GM21381 (cell line): ENCODE data around the gene EVI2A.
"Not testable (repeated sequence)": the region's sequence is repeated elsewhere in the genome, so short reads cannot be mapped to it uniquely, and the experiment has no call there.

Experiments
- ATAC-seq: cut with Tn5 transposase; IDR thresholded peaks from one replicate; pipeline ENCODE4 v1.9.1; 2021; ENCODE audit warnings: mild to moderate bottlenecking, moderate library complexity; ENCODE audit not compliant: unreplicated experiment

Gene EVI2A

DNA sequence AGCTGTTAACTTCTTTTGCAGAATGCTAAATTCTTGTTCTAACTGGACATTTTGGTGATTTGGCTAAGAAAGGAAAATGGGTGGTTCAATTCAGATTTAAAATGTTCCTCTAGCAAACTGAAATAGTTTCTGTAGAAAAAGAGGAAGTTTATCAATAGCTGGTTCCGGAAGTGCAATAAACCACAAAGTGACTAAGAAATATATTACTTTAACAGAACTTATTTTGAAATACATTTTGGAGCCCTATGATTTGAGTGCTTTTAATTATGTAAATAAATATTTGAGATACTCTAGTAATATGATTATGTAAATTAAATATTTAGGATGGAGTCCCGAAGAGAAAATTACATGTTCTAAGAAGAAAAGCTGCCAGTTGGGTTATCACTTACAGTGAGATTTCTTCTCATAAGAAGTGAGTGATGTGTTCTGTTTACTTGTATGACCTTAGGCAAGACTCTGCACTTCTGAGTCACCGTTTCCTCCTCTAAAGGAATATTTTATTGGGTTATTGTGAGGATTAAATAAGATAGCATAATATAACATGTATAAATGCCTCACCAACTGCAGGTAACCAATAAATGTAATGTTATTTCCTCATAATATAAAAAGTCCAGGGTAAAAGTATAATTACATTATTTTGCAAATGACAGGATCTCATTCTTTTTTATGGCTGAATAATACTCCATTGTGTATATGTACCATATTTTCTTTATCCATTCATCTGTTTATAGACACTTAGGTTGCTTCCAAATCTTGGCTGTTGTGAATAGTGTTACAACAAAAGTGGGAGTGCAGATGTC lies 7.2 kb downstream of the EVI2A start, which contains the start of gene EVI2B:
EVI2B (minus strand) TSS at position 73 of the 800 bp plus-strand sequence. CDS start 8,445 bp downstream, outside the sequence.
- ATAC-seq, result no peak

DNA sequence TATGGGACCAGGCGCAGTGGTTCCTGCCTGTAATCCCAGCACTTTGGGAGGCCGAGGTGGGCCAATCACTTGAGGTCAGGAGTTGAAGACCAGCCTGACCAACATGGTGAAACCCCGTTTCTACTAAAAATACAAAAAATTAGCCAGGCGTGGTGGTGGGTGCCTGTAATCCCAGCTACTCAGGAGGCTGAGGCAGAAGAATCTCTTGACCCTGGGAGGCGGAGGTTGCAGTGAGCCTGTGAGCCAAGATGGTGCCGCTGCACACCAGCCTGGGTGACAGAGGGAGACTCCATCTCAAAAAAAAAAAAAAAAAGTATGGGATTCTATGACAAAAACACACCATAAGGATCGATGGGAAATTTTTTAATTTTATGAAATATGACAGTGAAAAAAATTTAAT lies 9.2 kb downstream of the EVI2A start:
- not testable (repeated sequence) for ATAC-seq

DNA sequence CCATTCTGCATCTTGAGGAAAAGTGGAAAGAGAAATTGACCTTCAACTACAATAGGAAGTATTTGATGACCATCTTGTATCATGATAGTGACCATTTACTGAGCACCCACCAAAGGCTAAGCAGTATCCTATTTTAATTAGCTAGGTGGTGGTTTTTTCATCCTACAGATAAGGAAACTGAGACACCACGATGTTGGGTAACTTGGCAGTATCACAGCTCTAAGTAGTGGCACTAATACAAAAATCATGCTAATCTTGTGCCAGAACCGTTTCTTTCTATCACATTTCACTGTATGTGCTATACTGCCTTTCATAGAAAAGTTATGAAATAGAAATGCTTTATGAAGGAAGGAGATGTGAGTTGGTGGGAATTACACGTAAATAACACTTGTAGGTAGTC lies 9.9 kb downstream of the EVI2A start:
- ATAC-seq, result no peak

DNA sequence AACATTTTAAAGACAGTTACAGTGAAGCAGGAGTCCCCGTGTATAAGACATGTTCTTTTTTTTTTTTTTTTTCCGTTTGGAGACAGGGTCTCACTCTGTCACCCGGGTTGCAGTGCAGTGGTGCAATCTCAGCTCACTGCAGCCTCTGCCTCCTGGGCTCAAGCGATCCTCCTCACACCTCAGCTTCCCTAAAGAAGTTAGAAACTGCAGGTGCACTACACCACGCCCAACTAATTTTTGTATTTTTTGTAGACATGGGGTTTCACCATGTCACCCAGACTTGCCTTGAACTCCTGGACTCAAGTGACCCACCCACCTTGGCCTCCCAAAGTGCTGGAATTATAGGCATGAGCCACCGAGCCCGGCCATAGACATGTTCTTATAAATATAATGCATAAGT lies 10.5 kb downstream of the EVI2A start:
- no peak for ATAC-seq

DNA sequence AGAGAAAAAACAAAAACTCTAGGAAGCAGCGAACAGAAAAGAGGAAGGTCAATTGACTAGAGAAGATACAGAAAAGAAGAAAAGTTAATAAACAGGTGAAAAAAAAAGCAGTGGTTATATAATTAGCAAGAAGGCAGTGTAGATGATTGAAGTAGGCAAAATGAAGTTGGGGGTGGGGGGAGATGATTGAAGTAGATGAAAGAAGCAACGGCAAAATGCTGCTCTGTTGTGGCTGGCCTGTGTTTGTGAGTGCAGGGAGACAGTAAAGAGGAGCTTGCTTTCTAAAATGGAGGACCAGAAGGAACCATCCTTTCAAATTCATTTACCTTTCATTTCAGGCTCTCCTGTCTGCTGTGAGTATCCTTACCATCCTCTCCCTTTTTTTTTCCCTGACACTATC lies 11.2 kb downstream of the EVI2A start:
- ATAC-seq, result no peak

DNA sequence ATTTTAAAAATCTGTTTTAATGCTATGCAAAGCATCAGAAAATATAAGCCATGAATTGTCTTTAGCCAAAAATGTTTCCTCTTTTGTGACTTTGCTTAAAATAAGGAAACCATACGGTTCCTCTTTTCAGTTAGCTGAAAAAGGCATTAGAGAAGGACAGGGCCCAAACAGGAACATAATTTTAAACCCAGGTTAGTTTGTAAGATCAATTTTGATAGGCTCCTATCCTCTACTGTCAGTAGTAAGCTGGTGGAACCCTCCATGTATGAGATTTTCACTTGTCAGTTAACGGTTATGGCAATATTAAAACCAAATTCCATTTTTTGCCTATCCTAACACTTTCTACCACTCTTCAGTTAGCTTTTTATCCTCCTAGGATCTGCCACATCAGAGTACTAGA lies 11.9 kb downstream of the EVI2A start:
- ATAC-seq, result no peak

DNA sequence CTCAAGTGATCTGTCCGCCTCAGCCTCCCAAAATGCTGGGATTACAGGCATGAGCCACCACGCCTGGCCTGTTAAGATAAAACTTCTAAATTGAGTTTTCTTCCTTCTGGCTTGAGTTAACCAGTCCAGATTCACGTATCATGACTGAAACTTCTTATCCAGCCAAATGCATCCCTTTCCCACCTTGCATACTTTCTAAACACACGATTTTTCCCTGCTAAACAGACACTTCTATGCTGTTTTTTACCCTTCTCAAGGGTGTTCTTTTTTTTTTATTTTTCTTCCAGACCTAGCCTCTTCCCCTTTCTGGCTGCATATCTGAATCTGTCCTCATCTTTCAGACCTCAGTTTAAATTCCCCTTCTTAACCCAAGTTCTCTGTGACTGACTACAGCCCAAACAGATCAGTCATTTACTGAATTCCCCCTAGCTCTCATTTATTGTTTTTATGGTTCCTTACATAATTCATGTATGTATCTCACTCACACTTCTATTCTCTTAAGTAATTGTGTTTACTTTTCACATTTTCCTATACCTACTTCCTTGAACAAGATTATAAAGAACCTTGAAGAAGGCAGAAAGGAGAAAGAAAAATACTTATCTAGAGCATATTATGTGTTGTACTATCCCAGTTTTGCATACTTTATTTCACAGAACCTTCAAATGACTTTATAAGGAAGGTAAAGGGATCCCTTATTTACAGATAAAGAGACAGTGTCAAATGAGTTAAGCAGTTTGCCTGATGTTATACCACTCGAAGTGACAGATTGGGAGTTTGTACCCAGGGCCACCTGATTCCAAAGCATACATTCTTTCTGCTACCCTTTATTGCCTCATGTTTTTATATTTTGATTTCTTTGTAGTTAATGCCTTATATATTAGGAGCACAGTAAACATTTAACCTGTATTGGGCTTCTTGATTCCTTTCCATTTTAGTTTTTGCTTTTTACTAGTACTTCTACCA lies 12.8 kb downstream of the EVI2A start:
- ATAC-seq, result no peak

DNA sequence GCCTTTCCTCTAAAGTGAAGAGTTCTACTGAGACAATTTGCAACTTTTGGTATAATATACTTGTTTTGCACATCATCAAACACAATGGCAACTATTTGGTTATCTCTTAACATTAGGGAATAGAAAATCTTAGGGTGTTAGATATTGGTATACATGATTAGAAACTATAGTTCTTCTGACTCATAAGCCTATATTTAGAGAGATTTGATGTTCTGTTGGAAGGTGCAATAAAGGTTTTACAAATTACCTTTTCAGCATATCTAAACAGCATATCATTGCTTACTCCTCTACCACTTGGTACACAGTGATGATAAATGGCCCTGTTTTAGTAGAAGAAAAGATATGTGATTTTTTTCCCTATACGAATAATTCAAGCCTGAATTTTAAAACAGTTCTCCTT lies 13.8 kb downstream of the EVI2A start:
- ATAC-seq, result no peak

DNA sequence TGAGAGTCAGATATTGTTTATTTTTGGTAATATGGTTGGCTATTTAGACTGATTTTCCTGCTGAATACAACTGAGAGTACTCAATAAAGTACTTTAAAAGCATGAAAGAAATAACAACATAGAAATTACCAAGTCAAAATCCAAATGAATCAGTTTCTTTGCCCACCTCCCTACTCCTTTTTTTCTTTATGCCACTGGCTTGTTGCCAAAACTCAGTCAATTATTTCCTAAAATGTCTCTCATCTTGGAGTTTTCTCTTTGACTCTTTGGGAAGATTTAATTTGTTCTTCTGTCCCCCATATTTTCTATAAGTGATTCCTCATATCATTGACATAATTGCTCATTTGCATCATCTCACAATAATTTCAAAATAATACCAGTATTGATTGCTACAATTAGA lies 21.8 kb downstream of the EVI2A start:
- no peak for ATAC-seq

DNA sequence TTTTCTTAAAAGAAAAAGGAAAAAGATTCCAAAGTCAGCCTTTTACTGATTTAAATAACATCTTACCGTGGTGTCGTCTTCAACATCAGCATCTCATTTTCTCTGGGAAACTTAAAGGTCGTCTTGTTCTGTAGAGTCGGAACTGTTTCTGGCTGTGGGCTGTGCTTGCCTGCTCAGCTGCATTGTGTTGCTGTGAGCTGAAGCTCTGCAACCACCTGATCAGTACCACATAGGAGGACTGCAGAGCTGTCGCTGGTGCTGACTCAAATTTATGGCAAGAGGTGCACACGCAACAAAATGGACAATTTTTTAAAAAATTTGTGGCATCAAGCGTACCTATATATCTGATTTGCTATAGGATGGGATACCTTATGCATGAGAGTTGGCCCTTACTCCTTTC lies 24.3 kb downstream of the EVI2A start, which contains the start of gene OMG:
OMG (minus strand) TSS at position 150 of the 400 bp plus-strand sequence. CDS start 908 bp downstream, outside the sequence.
- no peak for ATAC-seq

DNA sequence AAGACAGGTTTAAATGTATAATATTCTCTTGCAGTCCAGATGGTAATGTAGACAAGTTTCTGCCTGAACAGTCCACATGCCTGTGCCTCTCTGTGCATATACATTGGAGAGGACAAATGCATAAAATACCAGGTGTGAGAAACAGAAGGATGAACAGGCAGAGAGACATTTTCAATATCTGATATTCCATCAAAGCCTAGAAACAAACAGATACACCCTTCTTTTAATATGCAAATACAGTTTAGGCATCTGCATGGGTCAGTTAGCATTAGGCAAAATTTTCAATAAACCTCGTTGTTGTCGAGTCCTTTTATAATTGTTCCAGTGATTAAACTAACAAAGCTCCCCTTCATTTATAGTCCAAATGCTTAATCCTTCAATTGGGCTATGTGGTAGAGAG lies 25.3 kb downstream of the EVI2A start:
- ATAC-seq, result no peak

DNA sequence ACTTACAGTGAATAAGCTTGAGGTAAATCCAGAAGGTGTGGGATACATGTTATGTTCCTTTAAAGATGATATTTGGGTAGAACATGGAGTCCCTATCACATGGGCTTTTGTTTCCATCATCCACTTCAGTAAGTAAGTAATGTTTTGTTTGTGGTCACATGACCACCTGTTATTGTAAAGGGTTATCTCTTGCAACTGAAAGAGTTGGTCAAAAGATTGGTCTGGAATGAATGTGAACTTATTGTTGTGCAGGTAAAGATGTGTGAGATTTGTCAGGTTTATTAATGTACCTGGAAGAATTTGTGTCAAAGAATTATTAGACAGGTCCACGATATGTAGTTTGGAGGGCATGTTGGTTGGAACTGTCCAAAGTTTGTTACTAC lies 25.9 kb downstream of the EVI2A start:
- no peak for ATAC-seq

DNA sequence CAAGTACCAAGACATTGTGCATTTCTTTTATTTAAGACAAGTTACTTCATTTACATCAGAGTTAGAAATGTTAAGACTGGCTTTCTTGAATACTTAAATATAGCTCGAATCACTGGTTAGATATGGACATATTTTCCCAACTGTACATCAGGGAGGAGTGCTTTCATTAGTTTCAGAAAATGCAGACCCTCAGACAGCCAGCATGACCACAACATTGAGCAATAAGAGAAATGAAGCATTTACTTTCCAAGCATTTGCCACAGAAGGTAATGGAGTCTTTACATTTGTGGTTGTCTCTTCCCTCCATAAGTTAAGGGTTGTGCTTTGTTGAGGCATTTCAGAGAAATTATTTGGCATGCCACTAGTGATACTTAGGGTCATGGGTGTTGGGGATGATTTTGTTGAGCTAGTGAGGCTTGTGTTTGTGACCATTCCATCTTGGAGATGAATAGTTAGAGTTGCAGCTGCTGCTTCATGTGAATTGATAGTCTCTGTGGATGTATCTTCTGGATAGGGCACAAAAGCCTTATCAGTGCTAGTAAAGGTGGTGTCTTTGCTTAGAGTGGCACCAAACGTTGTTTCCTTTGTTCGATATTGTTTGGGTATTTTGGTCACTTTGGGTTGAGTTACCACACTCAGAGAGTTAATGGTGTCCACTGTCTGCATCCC lies 26.5 kb downstream of the EVI2A start:
- ATAC-seq, result no peak

DNA sequence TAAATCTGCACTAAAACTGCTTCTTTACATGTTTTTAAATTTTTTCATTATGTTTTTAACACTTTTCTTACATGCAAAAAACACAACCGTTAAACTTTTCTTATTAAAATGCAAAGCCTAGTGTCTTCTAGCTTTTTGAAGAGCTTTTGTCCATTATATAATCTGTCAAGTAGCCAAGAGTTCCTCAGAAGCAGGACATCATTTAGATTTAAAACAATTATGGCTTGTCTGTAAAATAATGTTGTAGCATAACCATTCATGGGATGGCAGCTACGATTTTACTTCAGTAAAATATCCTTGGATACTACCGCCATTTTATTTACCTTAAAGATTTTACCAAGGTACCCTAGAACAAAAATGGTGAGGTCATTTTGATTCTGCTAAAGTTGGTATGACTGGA lies 27.2 kb downstream of the EVI2A start:
- ATAC-seq, result no peak

DNA sequence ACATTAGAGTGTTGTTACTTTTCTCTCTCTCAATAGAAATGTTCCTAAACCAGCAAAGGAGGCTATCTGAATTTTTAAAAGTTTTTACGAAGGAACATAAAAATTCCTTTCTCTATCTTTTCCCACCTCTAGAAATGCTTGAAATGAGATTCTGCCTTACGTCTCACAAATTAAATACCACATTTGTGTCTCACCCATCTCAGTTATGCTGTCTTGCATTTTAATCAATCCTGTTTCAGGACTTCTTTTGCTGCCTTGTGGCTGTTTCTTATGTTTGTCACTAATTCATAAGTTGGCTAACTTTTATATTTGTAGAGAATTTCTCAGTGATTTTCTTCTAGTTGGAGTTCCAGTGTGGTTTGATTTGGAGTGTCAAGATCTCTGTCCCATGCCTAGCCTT lies 27.8 kb downstream of the EVI2A start:
- no peak for ATAC-seq

DNA sequence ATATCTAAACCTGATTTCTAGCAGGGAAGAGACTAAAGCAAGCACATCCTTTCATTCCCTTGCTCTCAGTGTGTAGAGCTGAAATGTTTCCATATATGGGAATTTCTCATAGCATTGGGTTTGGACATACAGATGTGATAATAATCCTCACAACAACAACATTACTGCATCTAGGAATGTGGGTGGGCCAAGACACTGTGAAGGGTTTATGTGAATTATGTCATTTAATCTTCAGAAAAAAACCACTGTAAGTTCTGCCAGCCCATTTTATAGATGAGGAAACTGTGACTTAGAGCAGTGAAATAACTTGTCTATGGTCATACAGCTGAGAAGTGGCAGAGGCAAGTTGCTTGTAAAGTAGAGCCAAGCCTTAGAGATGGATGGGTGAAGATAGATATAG lies 29.6 kb downstream of the EVI2A start:
- no peak for ATAC-seq

DNA sequence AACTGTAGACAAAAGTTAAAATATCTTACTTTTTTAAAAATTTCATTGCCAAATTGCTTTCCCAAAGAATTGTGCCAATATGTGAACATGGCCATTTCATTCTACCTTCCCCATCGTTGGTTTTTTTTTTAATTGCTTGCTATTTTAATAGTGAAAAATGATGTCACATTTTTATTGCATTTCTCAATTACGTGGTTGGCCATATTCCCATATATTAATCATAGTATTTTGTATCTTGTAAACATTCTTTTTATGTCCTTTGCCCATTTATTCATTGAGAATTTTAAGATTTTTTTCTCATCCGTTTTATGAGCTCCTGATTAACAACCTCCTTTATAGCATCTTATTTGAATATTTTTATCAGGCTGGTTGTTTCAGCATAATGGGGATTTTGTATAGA lies 31.6 kb downstream of the EVI2A start:
- no peak for ATAC-seq

DNA sequence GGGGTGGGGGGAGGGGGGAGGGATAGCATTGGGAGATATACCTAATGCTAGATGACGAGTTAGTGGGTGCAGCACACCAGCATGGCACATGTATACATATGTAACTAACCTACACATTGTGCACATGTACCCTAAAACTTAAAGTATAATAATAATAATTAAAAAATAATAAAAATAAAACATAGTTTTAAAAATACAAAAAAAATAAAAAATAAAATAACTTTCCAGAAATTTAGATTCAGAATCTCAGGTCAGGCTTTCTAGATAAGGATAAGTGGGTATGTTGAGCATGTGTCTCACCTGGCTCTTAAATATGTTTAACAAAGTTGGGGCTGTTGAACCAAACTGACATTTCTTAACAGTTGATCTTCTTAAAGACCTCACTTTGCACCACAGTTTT lies 33.5 kb downstream of the EVI2A start:
- ATAC-seq, result not testable (repeated sequence)

DNA sequence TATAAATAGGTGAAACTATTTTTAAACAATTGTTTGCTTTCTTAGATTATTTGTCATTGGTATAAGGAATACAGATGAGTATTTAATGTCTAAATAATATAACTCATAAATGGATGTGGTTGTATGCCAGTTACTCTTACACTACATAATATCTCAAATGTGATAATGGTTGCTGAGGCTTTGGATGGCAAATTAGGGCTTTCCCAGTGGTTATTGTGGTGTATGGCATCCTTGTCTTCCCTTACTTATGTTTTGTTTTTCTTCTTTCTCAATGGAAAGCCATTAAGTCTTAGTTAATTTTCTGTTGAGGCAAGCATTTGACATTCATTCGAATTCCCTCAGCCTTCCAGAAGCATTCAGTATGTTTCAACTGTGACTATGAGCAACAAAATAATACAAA lies 34.8 kb downstream of the EVI2A start:
- ATAC-seq, result no peak

DNA sequence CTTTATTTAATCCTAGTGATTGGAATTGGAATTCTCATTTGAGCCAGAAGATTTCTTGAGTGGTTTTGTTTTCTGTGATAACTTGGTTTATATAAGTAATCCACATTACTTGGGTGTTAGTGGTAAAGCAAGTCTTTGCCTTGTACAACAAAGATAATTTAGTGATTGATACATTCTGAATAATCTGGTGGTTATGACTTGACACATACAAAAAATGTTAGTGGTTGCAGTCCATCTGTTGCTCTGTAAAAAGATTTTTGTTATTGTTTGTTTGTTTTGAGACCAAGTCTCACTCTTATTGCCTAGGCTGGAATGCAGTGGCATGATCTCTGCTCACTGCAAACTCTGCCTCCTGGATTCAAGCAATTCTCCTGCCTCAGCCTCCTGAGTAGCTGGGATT lies 37.6 kb downstream of the EVI2A start:
- no peak for ATAC-seq

DNA sequence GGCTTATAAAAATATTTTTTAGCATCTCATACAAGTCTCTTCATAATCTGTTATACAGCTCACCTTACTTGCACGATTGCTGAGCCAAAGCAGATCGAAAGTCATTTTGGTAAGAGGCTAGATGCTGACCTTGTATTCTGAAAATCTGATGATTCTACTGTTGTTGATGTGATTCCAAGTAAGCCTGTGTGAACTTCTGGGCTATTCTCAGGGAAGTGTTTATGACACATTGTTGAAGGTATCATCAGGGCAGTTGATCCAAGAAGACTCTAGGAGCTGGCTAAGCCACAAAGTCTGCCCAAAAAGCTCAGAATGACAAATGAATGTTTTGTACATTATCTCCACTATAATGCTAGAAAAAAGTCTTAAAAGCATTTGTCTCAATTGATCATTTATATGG lies 40.4 kb downstream of the EVI2A start:
- no peak for ATAC-seq
